DND-41 (cell line): ENCODE data around the gene MAPK10.

ENCODE experiments used
- EZH2 ChIP-seq: IDR thresholded peaks from 3 replicates; pipeline ENCODE4 v1.6.1; 2012; ENCODE audit warnings: borderline replicate concordance, low read depth, mild to moderate bottlenecking, moderate library complexity, low read length, inconsistent platforms; ENCODE audit not compliant: severe bottlenecking
- TF ChIP-seq, protein P1 (sequence below): IDR thresholded peaks from 2 replicates; pipeline ENCODE4 v1.5.1; 2012; ENCODE audit warnings: borderline replicate concordance, low read length, moderate library complexity, mild to moderate bottlenecking; ENCODE audit not compliant: poor library complexity, severe bottlenecking; ENCODE audit errors: extremely low read depth

- TF ChIP-seq, protein P1, sequence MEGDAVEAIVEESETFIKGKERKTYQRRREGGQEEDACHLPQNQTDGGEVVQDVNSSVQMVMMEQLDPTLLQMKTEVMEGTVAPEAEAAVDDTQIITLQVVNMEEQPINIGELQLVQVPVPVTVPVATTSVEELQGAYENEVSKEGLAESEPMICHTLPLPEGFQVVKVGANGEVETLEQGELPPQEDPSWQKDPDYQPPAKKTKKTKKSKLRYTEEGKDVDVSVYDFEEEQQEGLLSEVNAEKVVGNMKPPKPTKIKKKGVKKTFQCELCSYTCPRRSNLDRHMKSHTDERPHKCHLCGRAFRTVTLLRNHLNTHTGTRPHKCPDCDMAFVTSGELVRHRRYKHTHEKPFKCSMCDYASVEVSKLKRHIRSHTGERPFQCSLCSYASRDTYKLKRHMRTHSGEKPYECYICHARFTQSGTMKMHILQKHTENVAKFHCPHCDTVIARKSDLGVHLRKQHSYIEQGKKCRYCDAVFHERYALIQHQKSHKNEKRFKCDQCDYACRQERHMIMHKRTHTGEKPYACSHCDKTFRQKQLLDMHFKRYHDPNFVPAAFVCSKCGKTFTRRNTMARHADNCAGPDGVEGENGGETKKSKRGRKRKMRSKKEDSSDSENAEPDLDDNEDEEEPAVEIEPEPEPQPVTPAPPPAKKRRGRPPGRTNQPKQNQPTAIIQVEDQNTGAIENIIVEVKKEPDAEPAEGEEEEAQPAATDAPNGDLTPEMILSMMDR: no peak
- TF ChIP-seq EZH2: no peak
These were observed 394.3 kb downstream of the MAPK10 start for GRCh38 chr4:85965529-85965928.
